ENCODE results near the gene BMP8A. TPM values are rescaled to one million over a fixed set of nuclear protein-coding genes. Genes with fewer than 3 reads are reported as not detected.
"Not testable (repeated sequence)": the region's sequence is repeated elsewhere in the genome, so short reads cannot be mapped to it uniquely, and the experiment has no call there.

The BMP8A gene
- total and polyA plus RNA-seq, 8 donors = 0.26 to 6.0 (median 1.5) TPM

GRCh38 chr1:39508266-39508665 is 16.8 kb downstream of the BMP8A start:
- Histone ChIP-seq H3K27ac (no peak overlapping the region), H3K4me1 (no peaks in the 10 kb centered on the region), H3K27me3 (no peaks in the 10 kb centered on the region), H3K4me3 (no peak overlapping the region), H3K9me3 (no peaks in the 10 kb centered on the region), H3K36me3 (no peaks in the 10 kb centered on the region)
- WGBS, 2 donors = 84 to 87% methylated on average over 6 of the region's 6 CpGs
- no peak for TF ChIP-seq CTCF (IDR thresholded peaks at IDR 0.05)
- ATAC-seq = no peak
- DNase-seq = peak in 1 of 6 donors; percentile 36
- no peak for FAIRE-seq
- intact Hi-C loops (cut with DNase I) = no loop called here

- ATAC-seq = peak in 3 of 4 donors; percentile 32 to 45 (median 33)
Observed at GRCh38 chr1:39508857-39509305, 17.4 kb downstream of the BMP8A start.

GRCh38 chr1:39509360-39510009 is 18.0 kb downstream of the BMP8A start:
- TF ChIP-seq CTCF (IDR thresholded peaks at IDR 0.05) = no peak

More at GRCh38 chr1:39508857-39509305, 17.4 kb downstream of the BMP8A start:
- no peaks in the 10 kb centered on the region for H3K27me3 ChIP-seq
- intact Hi-C loops (cut with DNase I) = no loop called here
- no peak overlapping the region for H3K27ac ChIP-seq
- no peak overlapping the region for H3K4me3 ChIP-seq
- DNase-seq = no peak
- FAIRE-seq = no peak
- H3K4me1 ChIP-seq = no peaks in the 10 kb centered on the region
- 83 to 88% methylated on average over 11 of the region's 11 CpGs for WGBS, 2 donors
- H3K36me3 ChIP-seq = no peaks in the 10 kb centered on the region
- no peaks in the 10 kb centered on the region for H3K9me3 ChIP-seq
- no peak for TF ChIP-seq CTCF (IDR thresholded peaks at IDR 0.05)

GRCh38 chr1:39510570-39511186 is 19.2 kb downstream of the BMP8A start:
- 90 to 91% methylated on average over 14 to 16 of the region's 20 CpGs for WGBS, 2 donors
- DNase-seq; intact Hi-C loops (cut with DNase I); H3K27ac ChIP-seq; H3K9me3 ChIP-seq; H3K4me1 ChIP-seq; ATAC-seq; H3K27me3 ChIP-seq; H3K4me3 ChIP-seq; FAIRE-seq; H3K36me3 ChIP-seq: not testable (repeated sequence)

More at GRCh38 chr1:39509360-39510009, 18.0 kb downstream of the BMP8A start:
- Histone ChIP-seq H3K36me3 (no peaks in the 10 kb centered on the region), H3K4me1 (no peaks in the 10 kb centered on the region), H3K4me3 (no peak overlapping the region), H3K27me3 (no peaks in the 10 kb centered on the region), H3K27ac (no peak overlapping the region), H3K9me3 (no peaks in the 10 kb centered on the region)
- FAIRE-seq (no peak), ATAC-seq (peak in 3 of 4 donors; percentile 36 to 67 (median 43)), DNase-seq (peak in 2 of 6 donors; percentile 11 to 66)
- 82% methylated on average over 22 of the region's 22 CpGs for WGBS, 2 donors
- intact Hi-C loops (cut with DNase I) = no loop called here

GRCh38 chr1:39511477-39511876 is 20.0 kb downstream of the BMP8A start:
- H3K27me3 ChIP-seq; ATAC-seq; DNase-seq; intact Hi-C loops (cut with DNase I); H3K4me1 ChIP-seq; H3K36me3 ChIP-seq; FAIRE-seq; H3K27ac ChIP-seq; H3K4me3 ChIP-seq; H3K9me3 ChIP-seq: not testable (repeated sequence)
- WGBS, 2 donors = 86 to 98% methylated on average over 6 to 8 of the region's 13 CpGs

- H3K36me3 ChIP-seq; intact Hi-C loops (cut with DNase I); DNase-seq; ATAC-seq; H3K4me3 ChIP-seq; H3K27me3 ChIP-seq; FAIRE-seq; H3K9me3 ChIP-seq; H3K4me1 ChIP-seq; H3K27ac ChIP-seq: not testable (repeated sequence)
- WGBS, 2 donors = 60 to 68% methylated on average over 5 to 7 of the region's 25 CpGs
Observed at GRCh38 chr1:39512234-39512847, 20.9 kb downstream of the BMP8A start.

GRCh38 chr1:39514710-39515124 is 23.3 kb downstream of the BMP8A start:
- DNase-seq (peak in 1 of 6 donors; percentile 57), ATAC-seq (peak in 3 of 4 donors; percentile 47 to 53 (median 51))
- H3K27me3 ChIP-seq; intact Hi-C loops (cut with DNase I); H3K9me3 ChIP-seq; FAIRE-seq; H3K4me1 ChIP-seq; H3K36me3 ChIP-seq; H3K27ac ChIP-seq: not testable (repeated sequence)
- peak overlapping the region in 1 of 4 donors; percentile 30 for H3K4me3 ChIP-seq
- 17 to 38% methylated on average over 7 to 46 of the region's 46 CpGs for WGBS, 2 donors

- 59% methylated on average over 18 to 25 of the region's 78 CpGs for WGBS, 2 donors
- H3K27ac ChIP-seq; H3K27me3 ChIP-seq; H3K4me1 ChIP-seq; intact Hi-C loops (cut with DNase I); H3K9me3 ChIP-seq; FAIRE-seq; H3K36me3 ChIP-seq: not testable (repeated sequence)
- peak in 1 of 6 donors; percentile 11 for DNase-seq
- H3K4me3 ChIP-seq = peak overlapping the region in 1 of 4 donors; percentile 30
- peak in 3 of 4 donors; percentile 6 to 13 (median 10) for ATAC-seq
Observed at GRCh38 chr1:39515131-39516086, 24.0 kb downstream of the BMP8A start.

Data from pancreas (tissue), 10 donors.